ENCODE data around the gene ATP8B4.
"Not testable (repeated sequence)": the region's sequence is repeated elsewhere in the genome, so short reads cannot be mapped to it uniquely, and the experiment has no call there.

The ATP8B4 gene

DNA sequence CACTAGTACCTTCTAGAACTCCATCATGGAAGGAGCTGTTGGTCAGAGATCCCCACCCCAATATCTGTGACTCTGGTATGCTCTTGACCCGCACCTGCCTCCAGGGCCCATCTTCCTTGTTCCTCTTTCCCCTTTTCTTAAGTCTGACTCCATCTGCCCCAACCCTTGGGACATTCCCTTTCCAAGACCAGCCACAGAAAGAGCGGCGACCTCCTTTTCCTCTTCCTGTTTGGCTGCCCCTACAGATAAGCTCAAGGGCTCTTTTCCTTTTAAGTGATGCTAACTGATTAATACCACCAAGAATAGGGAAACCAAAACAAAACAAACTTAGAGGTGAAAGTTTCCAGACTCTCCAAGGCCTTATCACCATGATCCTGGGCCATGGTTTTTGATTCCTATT, 21.9 kb upstream of the ATP8B4 start:
- no peak for DNase-seq (ENCODE audit: low spot score)

DNA sequence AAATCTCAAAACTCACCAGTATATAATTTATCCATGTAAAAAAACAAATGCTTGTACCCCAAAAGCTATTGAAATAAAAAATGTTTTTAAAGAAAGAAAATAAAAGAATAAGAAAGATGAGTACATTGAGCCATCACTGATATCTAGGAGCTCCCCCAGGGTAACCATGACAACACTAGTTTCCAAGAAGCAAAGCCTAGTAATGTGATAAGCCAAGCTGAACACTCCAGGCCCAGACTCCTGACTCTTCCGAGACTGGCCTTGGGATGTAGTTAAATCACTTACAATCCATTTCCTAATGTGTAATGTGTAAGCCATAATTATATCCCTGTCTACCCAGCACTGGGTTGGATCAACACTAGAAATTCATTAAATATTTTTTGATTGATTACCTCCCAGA, 21.1 kb upstream of the ATP8B4 start:
- DNase-seq (ENCODE audit: low spot score): no peak

DNA sequence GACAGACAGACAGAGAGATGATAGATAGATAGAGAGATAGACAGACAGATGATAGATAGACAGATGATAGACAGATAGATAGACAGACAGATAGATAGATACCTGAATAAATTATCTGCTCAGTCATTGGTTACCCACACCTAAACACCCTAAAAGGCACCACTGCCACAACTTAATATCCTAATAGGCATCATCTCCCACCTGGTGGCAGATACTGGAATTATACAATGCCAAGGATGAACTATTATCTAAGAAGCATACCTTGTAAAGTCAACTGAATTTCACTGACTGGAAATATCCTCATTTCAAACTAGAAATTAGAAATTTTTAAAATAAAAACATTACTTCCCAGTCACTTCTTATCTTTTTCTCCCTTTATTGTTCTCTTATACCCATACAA, 19.4 kb upstream of the ATP8B4 start:
- DNase-seq (ENCODE audit: low spot score): no peak

DNA sequence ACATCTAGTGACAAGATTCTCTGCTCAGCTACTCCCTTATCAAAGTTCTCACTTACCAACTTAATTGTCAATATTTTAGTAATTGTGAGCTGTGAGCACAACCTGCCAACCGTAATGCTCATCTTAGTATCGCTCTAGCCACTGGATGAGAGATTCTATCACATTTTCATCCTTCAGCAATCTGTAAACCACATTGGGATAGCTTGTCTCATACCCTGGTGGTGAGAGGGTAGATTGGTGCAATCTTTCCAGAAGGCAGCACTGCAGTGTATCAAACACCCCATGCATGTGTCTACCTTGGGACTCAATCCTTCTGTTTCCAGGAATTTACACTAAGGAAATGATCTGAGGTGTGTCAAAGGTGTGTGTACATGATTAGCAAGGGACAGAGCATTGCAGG, 18.9 kb upstream of the ATP8B4 start:
- no peak for DNase-seq (ENCODE audit: low spot score)

DNA sequence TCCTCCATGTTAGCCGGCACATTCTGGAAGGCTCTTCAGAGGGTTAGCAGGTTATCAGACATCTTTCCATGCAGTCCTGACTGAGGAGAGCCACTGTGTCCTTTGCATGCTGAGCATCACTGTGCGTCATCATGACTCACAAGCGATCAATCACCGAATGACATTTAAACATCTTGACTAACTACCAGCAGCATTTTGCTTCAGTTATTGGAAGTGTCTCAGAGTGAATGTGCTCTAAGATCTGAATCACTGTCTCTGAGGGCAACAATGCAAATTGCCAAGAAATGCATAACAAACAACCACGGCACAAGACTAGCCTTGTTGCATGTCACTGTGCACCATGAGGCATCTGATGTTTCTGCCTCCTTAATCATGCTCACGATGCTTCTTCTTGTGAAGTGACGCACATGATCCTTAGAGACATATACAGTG, 18.3 kb upstream of the ATP8B4 start:
- DNase-seq (ENCODE audit: low spot score): peak; percentile 48

DNA sequence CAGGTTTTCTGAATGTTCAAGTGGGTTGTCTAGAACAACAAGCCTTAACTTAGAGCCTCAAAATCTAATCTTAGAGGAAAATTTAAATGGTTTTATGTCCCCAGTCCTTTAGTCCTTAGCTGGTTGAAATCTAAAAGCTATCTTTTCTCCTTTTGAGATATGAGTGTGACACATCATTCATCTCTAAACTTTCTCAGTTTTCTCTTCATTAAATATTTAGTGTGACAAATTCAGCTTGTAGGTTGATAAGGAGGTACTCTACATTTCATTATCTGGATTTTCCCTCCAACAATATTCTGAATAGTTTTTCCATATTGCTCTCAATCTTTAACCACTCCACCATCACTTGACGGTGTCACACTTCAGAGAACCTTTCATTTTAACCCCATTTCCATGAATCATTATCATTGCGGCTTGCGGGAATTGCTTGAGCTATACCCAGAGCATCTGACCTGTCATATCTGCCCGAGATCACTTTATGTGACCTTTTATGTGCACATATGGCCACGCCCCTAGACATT, 16.1 kb upstream of the ATP8B4 start:
- no peak for DNase-seq (ENCODE audit: low spot score)

DNA sequence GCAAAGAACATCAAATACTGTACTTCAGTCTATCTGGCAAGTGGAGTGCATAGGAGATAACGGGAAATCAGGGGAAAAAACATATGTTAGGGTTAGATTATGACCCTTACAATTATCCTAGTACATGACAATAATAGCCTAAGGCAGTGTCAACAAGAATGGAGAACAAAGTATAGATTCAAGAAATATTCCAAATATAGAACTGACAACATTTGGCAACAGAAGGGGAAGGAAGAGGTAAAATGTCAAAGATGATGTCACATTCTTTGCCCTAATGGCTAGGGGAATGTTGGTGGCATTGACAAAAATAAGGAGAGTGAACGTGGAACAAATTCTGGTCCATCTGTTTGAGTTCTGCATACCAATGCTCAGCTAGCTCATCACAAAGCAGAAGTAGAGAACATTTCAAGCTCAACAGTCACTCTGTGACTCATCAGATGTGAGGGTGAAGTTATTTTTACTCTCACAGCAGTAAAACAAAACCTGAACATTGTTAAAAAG, 15.5 kb upstream of the ATP8B4 start:
- no peak for DNase-seq (ENCODE audit: low spot score)

DNA sequence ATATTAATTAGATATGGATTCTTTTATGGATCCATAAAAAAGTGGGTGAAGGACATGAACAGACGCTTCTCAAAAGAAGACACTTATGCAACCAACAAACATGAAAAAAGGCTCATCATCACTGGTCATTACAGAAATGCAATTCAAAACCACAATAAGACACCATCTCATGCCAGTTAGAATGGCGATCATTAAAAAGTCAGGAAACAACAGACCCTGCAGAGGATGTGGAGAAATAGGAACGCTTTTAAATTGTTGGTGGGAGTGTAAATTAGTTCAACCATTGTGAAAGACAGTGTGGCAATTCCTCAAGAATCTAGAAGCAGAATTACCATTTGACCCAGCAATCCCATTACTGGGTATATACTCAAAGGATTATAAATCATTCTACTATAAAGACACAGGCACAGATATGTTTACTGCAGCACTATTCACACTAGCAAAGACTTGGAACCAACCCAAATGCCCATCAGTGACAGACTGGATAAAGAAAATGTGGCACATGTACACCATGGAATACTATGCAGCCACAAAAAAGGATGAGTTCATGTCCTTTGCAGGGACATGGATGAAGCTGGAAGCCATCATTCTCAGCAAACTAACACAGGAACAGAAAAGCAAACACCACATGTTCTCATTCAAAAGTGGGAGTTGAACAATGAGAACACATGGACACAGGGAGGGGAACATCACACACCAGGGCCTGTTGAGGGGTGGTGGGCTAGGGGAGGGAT, 13.4 kb upstream of the ATP8B4 start:
- not testable (repeated sequence) for DNase-seq (ENCODE audit: low spot score)

DNA sequence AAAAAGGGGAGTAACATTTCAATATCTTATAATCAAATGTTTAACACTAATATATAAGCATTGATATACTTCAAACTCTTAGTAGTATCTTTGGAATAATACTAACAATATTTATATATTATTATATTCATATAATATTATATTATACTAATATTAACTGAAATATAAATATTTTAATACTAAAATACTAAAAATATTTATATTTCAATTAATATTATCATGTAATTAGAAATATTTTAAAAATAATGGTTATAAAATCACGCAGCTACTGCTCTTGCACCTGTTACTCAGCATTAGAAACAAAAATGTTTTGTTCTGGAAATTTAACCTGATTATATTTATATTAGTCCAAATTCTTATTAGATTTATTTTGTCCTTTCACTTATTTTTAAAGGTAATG, 12.6 kb upstream of the ATP8B4 start:
- DNase-seq (ENCODE audit: low spot score): no peak

DNA sequence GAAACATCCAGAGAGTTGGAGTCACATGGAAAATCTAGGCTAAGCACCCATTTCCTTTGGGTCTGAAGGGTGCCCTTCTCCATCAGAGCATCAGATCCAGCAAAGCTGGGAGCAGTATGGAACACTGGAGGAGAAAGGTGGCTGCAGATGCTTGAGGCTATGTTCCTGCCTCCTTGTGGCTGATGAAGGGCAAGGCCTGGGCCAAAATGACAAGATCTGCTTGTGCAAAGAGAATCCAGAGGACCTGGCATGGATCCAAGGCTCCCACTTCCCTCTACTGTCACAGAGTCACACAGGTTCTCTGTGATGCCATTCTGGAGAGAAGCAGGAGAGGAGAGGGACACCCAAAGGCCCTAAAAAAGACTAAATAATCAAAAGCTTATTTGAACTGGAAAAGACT, 9.2 kb upstream of the ATP8B4 start:
- DNase-seq (ENCODE audit: low spot score): no peak

DNA sequence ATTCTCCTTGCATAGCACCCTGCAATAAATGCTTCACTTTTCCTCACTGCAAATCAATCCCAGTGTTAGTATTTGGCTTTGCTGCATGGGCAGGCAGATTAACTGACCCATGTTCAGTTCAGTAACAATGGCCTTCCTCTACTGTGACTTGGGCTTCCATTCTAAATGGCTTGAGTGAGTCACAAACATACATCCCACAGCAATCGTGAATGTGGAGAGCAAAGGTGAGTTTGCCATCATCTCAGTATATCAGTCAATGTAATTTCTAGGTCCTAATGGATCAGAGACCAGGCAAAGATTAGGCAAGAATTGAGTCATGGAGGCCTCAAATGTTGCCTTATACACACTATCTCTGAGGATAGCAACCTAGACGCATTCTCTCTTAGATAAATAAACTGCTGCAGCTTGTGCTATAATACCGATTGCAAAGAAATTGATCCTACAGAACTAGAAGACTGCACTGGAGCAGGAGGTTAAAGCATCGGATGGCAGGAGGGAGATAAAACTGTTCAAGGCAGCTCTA, 8.3 kb upstream of the ATP8B4 start:
- no peak for DNase-seq (ENCODE audit: low spot score)

DNA sequence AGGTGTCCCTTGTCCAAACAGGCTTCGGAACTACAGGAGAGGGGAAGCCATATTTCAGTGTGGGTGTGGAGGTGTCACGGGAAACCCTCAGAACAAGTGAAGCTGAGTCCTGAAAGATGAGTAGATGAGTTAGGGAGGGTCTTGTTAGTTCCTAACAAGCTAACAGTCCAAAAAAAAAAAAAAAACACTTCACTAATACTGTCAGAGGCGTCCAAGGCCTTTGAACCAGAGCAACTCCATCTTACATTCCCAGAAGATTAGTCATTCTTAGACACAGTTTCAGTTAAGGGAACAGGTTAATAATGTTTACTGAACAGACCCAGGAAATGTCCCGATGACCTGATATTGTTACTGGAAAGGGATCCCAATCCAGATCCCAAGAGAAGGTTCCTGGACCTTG, 7.0 kb upstream of the ATP8B4 start:
- no peak for DNase-seq (ENCODE audit: low spot score)

DNA sequence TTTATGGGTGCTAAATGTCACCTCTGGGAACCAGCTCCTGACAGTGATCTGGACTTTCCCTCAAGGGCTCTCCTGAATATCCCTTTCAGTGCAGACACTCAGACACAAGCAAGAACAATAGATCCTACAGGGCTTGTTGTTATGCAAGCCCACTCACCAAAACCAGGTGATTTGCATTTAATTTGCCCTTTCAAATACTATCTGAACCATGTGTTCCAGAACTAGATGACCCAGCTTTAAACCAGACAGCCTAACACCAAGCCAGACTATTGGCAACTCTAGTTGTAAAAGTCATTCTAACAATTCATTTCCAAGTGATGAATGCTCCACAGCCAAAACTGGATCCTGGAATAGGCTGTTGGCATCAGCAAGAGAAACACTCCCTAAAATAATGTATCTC, 5.6 kb upstream of the ATP8B4 start:
- no peak for DNase-seq (ENCODE audit: low spot score)

DNA sequence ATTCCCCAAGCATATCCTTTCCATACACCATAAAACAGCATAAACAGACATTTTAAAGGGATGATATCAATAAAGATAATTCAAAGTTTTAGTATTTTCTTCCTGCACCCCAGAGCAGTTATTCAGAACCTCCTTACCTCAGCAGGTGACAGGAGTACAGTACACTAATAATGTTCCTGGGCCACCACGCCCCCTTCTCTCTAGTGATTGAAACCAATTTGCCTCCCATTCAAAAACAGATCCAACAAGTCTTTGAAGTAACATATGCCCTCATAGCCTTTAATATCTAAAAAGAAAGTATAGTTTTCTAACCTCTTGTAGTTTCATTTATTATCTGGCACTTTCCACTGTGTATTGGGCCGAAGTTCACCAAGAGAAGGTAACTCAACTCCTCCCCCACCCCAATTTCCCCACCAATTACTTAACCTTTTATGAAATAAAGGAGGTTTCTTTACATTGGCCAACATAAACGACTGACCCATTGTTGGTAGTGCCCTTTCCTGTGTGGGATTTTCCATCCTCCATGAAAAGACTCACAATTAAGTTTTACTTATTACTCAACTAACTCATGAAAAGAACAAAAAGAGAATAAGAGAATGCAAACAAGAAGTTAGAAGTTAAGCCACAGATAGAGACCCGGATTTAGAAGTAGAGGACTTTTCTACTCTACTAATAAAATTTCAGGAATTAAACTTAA, 5.0 kb upstream of the ATP8B4 start:
- no peak for DNase-seq (ENCODE audit: low spot score)

DNA sequence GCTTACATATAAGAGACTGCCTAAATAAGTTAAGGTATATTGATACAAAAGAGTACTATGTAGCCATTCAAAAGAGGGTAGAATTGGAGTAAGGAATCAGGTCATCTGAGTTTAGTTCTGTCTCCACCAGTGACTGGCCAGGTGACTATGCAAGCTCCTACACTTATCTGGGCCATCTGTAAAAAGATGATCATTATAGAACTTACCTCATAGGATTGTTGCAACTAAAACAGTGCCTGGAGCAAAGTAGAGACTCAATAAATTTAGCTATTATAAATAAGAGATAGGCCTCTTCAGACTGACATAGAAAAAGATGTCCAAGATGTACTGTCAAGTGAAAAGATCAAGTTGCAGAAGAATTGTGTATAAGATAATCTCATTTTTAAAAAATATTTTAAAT, 1.7 kb upstream of the ATP8B4 start:
- DNase-seq (ENCODE audit: low spot score): no peak

DNA sequence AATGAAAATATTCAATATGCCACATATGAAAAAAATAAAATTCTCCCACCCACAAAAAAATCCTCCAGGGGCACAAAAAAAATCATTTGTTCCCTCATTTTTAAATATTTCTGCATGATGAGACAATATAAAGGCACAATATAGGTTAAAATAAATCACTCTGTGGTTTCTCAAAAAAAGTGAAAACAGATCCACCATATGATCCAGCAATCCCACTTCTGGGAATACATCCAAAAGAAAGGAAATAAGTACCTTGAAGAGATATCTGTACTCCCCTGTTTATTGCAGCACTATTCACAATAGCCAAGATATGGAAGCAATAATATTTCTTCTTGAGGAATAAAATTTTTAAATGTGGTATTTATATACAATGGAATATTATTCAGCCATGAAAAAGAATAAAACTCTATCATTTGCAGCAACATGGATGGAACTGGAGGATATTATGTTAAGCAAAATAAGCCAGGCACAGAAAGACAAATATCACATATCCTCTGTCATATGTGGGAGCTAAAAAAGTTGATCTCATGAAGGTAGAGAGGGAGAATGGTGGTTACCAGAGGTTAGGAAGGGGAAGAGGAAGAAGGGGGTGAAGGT, 1.5 kb downstream of the ATP8B4 start:
- no peak for DNase-seq (ENCODE audit: low spot score)

DNA sequence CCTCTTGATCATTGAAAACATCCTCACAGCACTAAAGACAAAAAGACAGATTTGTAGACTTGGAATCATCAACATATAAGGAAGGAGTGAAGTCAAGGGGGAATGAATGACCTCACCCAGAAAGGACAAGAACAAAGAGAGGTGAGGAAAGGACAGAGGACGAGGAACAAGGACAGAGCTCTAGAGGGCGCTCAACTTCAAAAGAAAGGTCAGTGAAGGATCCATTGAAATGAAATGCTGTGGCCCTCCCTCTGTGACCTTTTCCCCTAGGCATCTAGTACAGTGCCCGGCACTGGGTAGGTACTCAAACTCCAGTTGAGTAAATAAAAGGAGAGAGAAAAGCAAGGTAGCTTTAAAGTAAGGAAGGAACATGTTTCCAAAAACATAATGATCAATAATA, 2.6 kb downstream of the ATP8B4 start:
- no peak for DNase-seq (ENCODE audit: low spot score)

DNA sequence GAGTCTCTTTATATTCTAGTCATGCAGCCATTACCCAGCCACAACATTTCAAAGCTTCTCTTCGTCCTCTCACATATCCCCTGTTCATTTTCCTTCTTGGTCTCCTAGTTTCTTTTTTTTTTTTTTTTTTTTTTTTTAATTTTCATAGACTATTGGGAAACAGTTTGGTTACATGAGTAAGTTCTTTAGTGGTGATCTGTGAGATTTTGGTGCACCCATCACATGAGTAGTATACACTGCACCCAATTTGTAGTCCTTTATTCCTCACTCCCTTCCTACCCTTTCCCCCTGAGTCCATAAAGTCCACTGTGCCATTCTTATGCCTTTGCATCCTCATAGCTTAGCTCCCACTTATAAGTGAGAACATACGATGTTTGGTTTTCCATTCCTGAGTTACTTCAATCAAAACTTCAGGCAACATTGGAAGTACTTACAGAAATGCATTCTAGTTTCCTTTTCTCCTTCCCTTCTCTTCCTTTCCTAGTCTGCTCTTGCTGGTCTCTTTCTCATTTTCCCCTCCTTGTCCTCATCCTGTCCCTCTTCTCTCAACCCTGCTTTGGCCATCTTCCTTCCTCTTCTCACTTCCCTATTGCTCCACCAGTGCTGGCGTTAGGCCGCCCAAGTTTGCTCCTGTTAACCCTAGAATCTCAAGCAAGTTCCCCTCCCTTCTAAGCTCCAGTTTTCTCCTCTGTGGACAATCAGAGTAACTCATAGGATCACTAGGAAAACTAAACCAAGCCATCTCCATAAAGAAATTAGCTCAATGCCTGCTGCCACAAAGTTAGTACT, 4.8 kb downstream of the ATP8B4 start:
- no peak for DNase-seq (ENCODE audit: low spot score)

DNA sequence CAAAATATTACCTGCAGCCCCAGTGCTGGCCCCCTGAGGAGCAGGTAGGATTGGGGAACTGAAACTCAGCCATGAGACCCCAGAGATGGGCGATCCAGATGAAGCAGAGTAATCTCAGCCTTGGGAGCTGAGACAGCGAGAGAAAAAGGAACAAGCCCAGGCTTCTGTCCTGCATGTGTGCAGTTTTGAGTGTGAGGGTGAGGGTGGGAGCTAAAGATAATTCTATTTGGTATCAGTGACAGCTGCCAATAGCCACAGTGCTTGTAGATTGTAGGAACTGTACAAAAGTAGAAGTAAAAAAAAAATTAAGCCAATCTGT, 5.9 kb downstream of the ATP8B4 start:
- no peak for DNase-seq (ENCODE audit: low spot score)

DNA sequence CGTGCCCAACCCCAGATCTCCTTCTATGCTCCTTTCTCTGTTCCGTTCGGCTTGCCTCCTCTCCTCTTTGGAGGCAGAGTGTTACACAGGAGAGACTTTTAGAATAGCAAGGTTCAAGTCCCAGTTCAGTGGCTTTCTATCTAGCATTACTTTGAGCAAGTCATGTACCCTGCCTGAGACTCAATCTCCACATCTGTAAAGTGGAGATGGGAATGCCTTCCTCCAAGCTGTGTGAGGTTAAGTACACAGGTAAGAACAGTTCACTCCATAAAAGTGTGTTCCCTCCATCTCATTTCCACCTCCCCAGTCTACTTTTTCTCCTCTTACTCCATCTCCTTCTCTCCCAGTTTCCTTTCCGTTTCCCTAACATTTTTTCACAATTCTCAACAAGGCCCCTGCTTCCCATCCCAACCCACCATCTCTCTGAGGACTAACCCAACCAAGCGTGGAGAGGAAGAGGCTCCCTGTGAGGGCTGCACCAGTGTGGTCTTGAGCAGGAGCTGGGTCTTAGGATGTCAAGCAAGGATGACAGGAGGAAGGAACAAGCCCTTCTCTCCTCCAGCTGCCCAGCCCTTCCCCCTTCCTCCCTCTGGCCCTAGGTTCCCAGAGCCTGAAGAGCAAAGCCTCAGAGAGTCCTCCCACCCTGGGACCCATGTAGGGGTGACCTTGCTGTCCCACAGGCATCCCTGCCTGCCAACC, 6.4 kb downstream of the ATP8B4 start:
- DNase-seq (ENCODE audit: low spot score): no peak

DNA sequence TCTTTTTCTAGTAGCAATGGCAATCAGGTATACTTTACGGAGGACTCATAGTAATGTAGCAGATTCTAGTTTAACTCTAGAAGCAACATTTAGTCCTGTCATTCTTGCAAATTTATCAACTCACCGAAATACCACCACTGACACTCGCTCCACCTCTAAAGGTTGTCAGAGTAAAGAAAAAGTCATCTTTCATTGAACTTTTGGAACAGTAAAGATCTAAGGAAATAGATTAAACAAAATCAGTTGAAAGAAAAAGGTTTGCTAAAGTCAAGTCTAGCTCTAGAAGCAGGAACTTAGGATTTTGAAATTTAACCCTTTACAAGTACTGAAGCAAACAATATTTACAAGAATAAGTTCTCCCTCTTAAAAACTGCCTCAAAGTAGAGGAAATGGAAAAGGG, 8.7 kb downstream of the ATP8B4 start:
- no peak for DNase-seq (ENCODE audit: low spot score)
